DOHH2 (cell line): ENCODE data around the gene DEFB113.

Experiments
- CTCF ChIP-seq: fragments of 200-600 bp; sonication (generic); IDR thresholded peaks from one replicate; pipeline ENCODE4 v1.5.1; 2014; ENCODE audit warnings: antibody characterized with exemption, mild to moderate bottlenecking, low read depth, low read length; ENCODE audit not compliant: poor library complexity, severe bottlenecking
- EZH2phosphoT487 ChIP-seq: fragments of 200-600 bp; sonication (generic); IDR thresholded peaks from 2 replicates; pipeline ENCODE4 v1.6.1; 2017; ENCODE audit warnings: borderline replicate concordance, mild to moderate bottlenecking, antibody characterized with exemption, low read length, moderate library complexity, mixed read lengths

GRCh38 chr6:49955847-49956246 lies 13.6 kb downstream of the DEFB113 start:
- TF ChIP-seq CTCF, result no peak
- no peak for TF ChIP-seq EZH2phosphoT487
